Activated T-cell treated with anti-CD3 and anti-CD28 coated beads for 4 hours (primary cell): ENCODE measurements around the gene IL1R2.

Source experiments
- DNase-seq: peaks from one replicate; pipeline ENCODE4 v3.0.0-alpha.2; 2020

IL1R2 gene

GRCh38 chr2:102024410-102024809 is 32.6 kb downstream of the IL1R2 start:
- no peak for DNase-seq

DNA sequence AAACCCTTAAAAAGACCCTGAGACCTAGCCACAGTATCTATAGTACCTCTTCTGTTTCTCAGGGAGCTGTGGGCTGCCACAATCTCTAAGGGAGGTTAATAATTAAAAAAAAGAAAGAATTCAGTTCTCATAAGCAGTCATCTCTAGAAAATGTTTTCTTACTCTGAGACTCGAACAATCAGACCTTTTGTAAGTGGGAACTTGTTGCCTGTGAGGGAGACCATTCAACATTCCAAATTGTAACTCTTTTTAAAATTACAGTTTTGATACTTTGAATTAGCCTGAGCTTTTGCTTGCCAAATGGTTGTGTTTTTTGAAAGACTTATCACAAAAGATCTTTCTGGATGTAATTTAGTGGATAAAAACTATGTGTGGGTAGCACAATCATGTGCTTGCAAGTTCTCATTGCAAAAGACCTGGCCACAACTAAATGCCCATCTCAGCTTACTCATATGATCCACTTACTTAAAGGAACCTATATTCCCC is 33.3 kb downstream of the IL1R2 start:
- DNase-seq = no peak

DNA sequence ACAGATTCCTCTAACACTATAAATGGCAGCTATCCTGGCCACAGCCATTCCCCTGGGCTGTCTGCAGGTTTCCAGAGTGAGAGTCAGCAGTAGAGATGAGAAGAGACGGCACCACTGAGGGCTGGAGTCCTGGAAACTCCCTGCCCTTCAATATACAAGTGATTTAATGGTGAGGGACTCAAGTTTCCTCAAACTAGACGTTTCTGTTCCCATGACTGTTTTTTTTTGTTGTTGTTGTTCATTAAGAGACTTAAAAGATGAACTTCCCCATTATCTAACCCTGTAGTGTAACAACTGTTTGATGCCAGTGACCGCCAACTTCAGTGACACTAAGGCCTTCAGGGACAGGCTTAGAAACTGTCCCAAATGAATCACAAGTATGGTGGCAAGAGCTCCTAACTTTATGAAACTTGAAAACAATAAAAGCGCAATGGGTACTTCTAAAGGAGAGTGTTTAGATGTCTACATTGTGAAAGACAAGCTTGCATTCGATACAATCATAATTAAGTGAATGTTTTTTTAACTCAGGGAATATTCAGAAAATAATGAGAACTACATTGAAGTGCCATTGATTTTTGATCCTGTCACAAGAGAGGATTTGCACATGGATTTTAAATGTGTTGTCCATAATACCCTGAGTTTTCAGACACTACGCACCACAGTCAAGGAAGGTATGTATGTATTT is 34.0 kb downstream of the IL1R2 start:
- no peak for DNase-seq

DNA sequence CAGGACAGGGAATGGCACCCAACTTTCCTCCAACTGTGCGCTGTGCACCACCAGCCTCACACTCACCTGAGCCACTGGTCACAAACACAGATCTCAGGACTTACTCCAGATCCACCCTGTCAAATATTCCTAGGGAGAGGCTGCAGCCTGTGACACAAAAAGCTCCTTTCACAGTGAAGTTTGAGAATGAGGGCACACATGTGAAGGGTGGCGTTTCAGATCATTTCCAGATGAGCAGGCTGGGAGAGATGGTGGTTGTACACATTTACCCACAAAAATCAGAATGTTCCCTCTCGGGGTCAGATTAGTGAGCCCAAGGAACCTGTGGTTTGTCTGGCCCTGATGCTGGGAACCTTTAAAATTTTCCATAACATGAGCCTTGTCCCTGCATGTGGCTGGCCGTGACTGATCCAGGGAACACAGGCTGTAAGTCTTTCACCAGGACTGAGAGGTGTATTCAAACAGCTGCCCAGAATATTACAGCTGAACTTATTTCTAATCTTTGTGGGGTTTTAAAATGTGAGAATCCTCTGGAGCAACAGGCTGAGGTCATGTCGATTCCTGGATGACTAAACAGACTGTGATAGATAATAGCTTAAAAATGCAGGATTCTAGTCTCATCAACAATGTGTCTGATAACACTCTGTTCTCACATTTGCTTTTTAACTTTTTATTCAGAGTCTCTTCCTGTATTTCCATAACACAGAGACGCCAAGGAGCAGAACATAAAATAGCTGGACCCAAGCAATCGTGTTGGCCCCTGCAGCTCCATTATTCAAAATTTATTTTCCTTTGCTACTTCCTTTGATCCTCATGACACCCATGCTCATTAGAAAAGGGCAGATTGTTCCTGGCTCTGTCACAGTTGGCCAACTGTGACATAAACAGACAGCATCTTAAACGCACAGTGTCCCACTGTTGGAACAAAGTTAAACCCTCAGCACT is 35.5 kb downstream of the IL1R2 start:
- no peak for DNase-seq

GRCh38 chr2:102028470-102028869 is 36.7 kb downstream of the IL1R2 start:
- DNase-seq = no peak

- DNase-seq = no peak
Observed at GRCh38 chr2:102029405-102029804, 37.6 kb downstream of the IL1R2 start.

- no peak for DNase-seq
Observed at GRCh38 chr2:102029952-102030351, 38.2 kb downstream of the IL1R2 start.

DNA sequence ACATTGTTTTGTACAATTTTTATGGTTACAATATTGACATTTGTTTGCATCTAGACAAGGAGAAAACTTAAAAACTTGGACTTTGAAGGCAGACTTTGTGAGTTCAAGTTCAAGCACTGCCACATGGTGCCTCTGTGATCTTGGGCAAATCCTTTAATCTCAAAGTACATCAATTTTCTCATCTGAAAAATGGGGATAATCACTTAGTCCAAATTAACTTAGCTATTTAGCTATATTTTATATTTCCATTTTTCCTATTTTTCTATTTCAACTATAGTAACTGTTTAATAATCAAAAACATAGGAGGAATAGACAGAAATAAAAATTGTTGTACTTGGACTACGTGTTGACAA is 38.7 kb downstream of the IL1R2 start:
- DNase-seq = no peak

- DNase-seq = no peak
Observed at GRCh38 chr2:102030855-102031527, 39.2 kb downstream of the IL1R2 start.

DNA sequence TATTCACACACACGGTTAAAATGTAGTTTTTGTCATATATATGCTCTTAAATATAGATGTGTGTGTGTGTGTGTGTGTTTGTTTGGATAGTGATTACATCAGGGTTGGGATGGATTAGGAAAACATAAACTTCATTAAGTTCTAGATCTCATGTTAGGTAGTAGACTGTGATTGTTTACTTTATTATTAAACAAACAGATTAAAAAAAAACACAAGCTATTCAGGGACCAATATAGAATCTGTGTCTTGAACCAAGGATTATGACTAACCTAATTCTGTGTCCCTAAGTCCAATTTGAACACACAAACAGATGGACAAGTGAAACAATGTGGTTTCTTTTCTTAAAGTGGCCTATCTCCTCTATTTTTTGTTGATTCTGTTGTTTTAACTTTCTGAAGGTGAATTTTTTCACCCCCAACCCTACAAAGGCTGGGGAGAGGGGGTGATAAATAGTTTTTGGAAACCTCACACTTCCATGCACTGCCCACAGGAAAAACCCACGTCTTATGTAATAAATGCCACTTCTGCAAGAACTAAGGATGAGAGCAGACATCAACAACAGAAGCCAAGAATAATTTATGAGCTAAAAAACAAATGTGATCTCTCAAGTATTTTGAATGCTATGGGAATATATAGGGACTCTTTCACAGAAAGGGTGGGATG is 40.7 kb downstream of the IL1R2 start:
- DNase-seq = no peak

DNA sequence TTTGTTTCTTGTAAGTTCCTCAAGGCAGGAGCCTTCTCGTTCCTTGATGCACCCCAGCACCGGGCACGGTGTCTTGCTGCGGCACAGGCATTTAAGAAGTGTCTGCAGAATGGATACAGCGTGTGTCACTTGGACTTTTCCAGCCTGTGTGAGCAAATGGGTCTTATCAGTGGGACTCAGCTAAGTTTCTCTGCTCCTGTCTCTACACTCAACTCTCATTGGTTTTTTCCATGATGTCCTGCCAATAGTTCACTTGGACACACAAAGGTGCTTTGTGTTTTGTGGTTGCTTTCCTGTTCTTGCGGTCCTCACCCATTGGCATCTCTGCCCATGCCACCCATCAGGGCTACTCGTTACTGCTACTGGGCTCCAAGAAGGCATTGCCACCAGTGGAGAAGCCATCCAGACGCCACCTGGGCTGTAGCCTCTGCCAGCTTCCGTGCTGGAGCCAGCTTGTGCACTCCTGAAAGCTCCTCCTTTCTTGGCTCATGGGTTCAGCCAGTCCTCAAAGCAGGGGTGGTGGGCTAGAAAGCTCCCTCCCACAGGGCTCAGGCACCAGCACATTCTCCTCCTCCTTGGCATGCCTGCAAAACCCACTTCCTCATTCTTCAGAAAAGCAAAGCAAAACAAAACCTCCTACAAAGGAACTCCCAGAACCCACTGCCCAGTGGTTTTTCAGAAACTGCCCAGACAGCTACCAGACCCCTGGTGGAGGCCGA is 41.4 kb downstream of the IL1R2 start:
- DNase-seq = no peak

GRCh38 chr2:102033750-102034682 is 42.3 kb downstream of the IL1R2 start:
- no peak for DNase-seq

GRCh38 chr2:102034683-102035548 is 43.2 kb downstream of the IL1R2 start:
- DNase-seq = no peak

DNA sequence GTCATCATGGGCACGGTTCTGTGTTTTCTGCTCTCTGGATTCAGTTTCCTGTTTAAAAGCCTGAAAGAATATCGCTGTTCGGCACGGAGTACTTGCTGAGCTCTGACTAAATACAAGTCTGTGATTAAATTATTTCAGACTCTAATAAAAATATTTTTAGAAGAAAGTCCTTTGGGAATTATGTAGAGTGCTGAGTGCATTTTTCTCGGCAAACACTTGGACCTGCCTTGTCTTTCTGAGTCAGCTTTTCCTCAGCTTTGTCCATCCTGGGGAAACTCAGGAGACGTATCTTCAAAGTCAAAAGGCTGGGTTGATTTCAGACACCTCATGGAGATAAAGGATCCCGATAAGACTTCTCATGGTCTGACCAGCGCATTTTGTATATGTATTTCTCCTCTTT is 45.9 kb downstream of the IL1R2 start:
- no peak for DNase-seq

DNA sequence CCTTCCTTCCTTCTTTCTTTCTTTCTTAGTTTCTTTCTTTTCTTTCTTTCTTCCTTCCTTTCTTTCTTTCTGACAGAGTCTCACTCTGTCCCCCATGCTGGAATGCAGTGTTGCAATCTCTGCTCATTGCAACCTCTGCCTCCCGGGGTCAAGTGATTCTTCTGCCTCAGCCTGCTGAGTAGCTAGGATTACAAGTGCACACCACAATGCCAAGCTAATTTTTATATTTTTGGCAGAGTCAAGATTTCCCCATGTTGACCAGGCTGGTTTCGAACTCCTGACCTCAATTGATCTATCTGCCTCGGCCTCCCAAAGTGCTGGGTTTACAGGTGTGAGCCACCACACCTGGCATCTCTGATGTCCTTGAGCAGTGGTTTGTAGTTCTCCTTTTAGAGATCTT is 48.5 kb downstream of the IL1R2 start:
- no peak for DNase-seq

DNA sequence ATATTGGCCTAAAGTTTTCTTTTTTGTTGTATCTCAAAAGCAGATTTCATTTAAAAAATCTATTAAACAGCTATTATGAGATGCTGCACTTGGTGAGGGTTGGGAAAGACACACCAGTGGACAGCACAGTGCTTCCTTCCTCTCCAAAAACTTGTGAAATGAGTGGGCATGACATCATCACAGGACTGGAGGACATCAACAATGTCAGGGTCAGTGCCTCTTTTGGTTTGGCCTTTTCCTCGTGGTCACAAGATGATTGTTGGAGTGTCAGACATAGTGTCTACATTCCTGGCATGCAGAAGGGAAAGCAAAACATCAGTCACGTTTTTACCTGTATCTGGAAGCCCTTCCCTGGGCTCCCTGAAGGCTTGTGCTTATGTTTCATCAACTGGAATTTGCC is 49.6 kb downstream of the IL1R2 start:
- no peak for DNase-seq

GRCh38 chr2:102042196-102043081 is 50.7 kb downstream of the IL1R2 start:
- DNase-seq = no peak

- DNase-seq = no peak
Observed at GRCh38 chr2:102043560-102043959, 51.8 kb downstream of the IL1R2 start.

DNA sequence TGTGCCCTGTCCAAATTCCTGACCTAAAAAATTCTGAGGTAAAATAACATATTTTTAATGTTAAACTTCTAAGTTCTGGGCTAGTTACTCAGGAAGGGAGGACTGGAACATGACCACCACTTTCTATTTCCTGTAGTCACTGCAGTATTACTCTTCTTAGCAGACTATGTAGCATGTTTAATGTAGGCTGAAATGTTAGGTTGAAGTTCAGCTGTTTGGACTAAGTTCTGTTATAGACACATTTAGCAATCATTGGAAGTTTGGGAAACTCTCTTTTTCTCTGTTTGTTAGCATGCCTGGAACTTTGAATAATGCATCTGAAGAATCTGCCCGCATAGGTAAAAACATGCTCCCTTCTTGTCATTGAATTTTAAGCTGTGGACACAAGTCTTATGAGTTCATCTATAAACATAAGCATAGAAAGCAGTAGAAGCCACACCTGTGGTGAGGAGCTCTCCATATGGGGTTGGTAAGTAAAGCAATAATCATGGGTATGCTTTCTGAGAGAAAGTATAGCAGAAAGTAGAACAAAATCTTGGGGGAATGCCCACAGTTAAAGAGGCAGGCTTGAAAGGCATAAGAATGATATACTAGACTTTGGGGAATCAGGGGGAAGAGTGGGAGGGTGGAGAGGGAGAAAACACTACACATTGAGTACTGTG is 52.6 kb downstream of the IL1R2 start:
- no peak for DNase-seq
